ENCODE results near the gene TRPM3.

TRPM3 gene

GRCh38 chr9:70554881-70555280 lies 566.5 kb downstream of the TRPM3 start:
- no peak for DNase-seq (ENCODE audit: low read depth, low spot score)

GRCh38 chr9:70553707-70554673 lies 567.4 kb downstream of the TRPM3 start:
- Histone ChIP-seq H3K4me3 (ENCODE audit: insufficient read length, low read depth) (no peak overlapping the region), H3K9ac (ENCODE audit: insufficient read length, low read depth) (no peak overlapping the region), H3K27me3 (ENCODE audit: insufficient read depth, insufficient read length) (no peaks in the 10 kb centered on the region), H3K4me1 (ENCODE audit: insufficient read depth, insufficient read length) (peaks cover 6% of the 10 kb centered on the region), H3K36me3 (ENCODE audit: insufficient read depth, insufficient read length, low read length) (no peaks in the 10 kb centered on the region), H3K9me3 (ENCODE audit: insufficient read depth, low read length) (no peaks in the 10 kb centered on the region)
- peak; percentile 71 for DNase-seq (ENCODE audit: low read depth, low spot score)
- no peak for TF ChIP-seq ZNF274 (IDR thresholded peaks at IDR 0.05; ENCODE audit: low read depth, low read length)
- TF ChIP-seq SUZ12 (IDR thresholded peaks at IDR 0.05; ENCODE audit: extremely low read depth, insufficient read depth, insufficient read length) = no peak
- no peak for TF ChIP-seq YY1 (IDR thresholded peaks at IDR 0.05; ENCODE audit: insufficient read depth, insufficient read length)

More at GRCh38 chr9:70554881-70555280, 566.5 kb downstream of the TRPM3 start:
- Histone ChIP-seq H3K4me3 (ENCODE audit: insufficient read length, low read depth) (no peak overlapping the region), H3K27me3 (ENCODE audit: insufficient read depth, insufficient read length) (no peaks in the 10 kb centered on the region), H3K36me3 (ENCODE audit: insufficient read depth, insufficient read length, low read length) (no peaks in the 10 kb centered on the region), H3K4me1 (ENCODE audit: insufficient read depth, insufficient read length) (peaks cover 6% of the 10 kb centered on the region), H3K9me3 (ENCODE audit: insufficient read depth, low read length) (no peaks in the 10 kb centered on the region), H3K9ac (ENCODE audit: insufficient read length, low read depth) (no peak overlapping the region)
- TF ChIP-seq ZNF274 (IDR thresholded peaks at IDR 0.05; ENCODE audit: low read depth, low read length) = no peak
- TF ChIP-seq SUZ12 (IDR thresholded peaks at IDR 0.05; ENCODE audit: extremely low read depth, insufficient read depth, insufficient read length) = no peak
- no peak for TF ChIP-seq YY1 (IDR thresholded peaks at IDR 0.05; ENCODE audit: insufficient read depth, insufficient read length)

- H3K9me3 ChIP-seq (ENCODE audit: insufficient read depth, low read length) = no peaks in the 10 kb centered on the region
- H3K27me3 ChIP-seq (ENCODE audit: insufficient read depth, insufficient read length) = no peaks in the 10 kb centered on the region
- no peak overlapping the region for H3K9ac ChIP-seq (ENCODE audit: insufficient read length, low read depth)
- no peak overlapping the region for H3K4me3 ChIP-seq (ENCODE audit: insufficient read length, low read depth)
- no peak for TF ChIP-seq ZNF274 (IDR thresholded peaks at IDR 0.05; ENCODE audit: low read depth, low read length)
- TF ChIP-seq YY1 (IDR thresholded peaks at IDR 0.05; ENCODE audit: insufficient read depth, insufficient read length) = no peak
- no peak for TF ChIP-seq SUZ12 (IDR thresholded peaks at IDR 0.05; ENCODE audit: extremely low read depth, insufficient read depth, insufficient read length)
- H3K36me3 ChIP-seq (ENCODE audit: insufficient read depth, insufficient read length, low read length) = no peaks in the 10 kb centered on the region
- no peak for DNase-seq (ENCODE audit: low read depth, low spot score)
- H3K4me1 ChIP-seq (ENCODE audit: insufficient read depth, insufficient read length) = peaks cover 6% of the 10 kb centered on the region
Measured at GRCh38 chr9:70552561-70552960, 568.9 kb downstream of the TRPM3 start.

- no peak for TF ChIP-seq YY1 (IDR thresholded peaks at IDR 0.05; ENCODE audit: insufficient read depth, insufficient read length)
- no peak for TF ChIP-seq SUZ12 (IDR thresholded peaks at IDR 0.05; ENCODE audit: extremely low read depth, insufficient read depth, insufficient read length)
- TF ChIP-seq ZNF274 (IDR thresholded peaks at IDR 0.05; ENCODE audit: low read depth, low read length) = no peak
- no peaks in the 10 kb centered on the region for H3K9me3 ChIP-seq (ENCODE audit: insufficient read depth, low read length)
Measured at GRCh38 chr9:70551801-70552200, 569.6 kb downstream of the TRPM3 start.

GRCh38 chr9:70551396-70551795 lies 570.0 kb downstream of the TRPM3 start:
- Histone ChIP-seq H3K9me3 (ENCODE audit: insufficient read depth, low read length) (no peaks in the 10 kb centered on the region), H3K27me3 (ENCODE audit: insufficient read depth, insufficient read length) (no peaks in the 10 kb centered on the region), H3K36me3 (ENCODE audit: insufficient read depth, insufficient read length, low read length) (no peaks in the 10 kb centered on the region), H3K9ac (ENCODE audit: insufficient read length, low read depth) (no peak overlapping the region), H3K4me3 (ENCODE audit: insufficient read length, low read depth) (no peak overlapping the region), H3K4me1 (ENCODE audit: insufficient read depth, insufficient read length) (peaks cover 6% of the 10 kb centered on the region)
- no peak for DNase-seq (ENCODE audit: low read depth, low spot score)
- TF ChIP-seq SUZ12 (IDR thresholded peaks at IDR 0.05; ENCODE audit: extremely low read depth, insufficient read depth, insufficient read length) = no peak
- no peak for TF ChIP-seq ZNF274 (IDR thresholded peaks at IDR 0.05; ENCODE audit: low read depth, low read length)
- no peak for TF ChIP-seq YY1 (IDR thresholded peaks at IDR 0.05; ENCODE audit: insufficient read depth, insufficient read length)

More at GRCh38 chr9:70551801-70552200, 569.6 kb downstream of the TRPM3 start:
- DNase-seq (ENCODE audit: low read depth, low spot score) = no peak
- H3K9ac ChIP-seq (ENCODE audit: insufficient read length, low read depth) = no peak overlapping the region
- peaks cover 6% of the 10 kb centered on the region for H3K4me1 ChIP-seq (ENCODE audit: insufficient read depth, insufficient read length)
- H3K4me3 ChIP-seq (ENCODE audit: insufficient read length, low read depth) = no peak overlapping the region
- H3K36me3 ChIP-seq (ENCODE audit: insufficient read depth, insufficient read length, low read length) = no peaks in the 10 kb centered on the region
- no peaks in the 10 kb centered on the region for H3K27me3 ChIP-seq (ENCODE audit: insufficient read depth, insufficient read length)

- Histone ChIP-seq H3K9me3 (ENCODE audit: insufficient read depth, low read length) (no peaks in the 10 kb centered on the region), H3K27me3 (ENCODE audit: insufficient read depth, insufficient read length) (no peaks in the 10 kb centered on the region), H3K4me3 (ENCODE audit: insufficient read length, low read depth) (no peak overlapping the region), H3K36me3 (ENCODE audit: insufficient read depth, insufficient read length, low read length) (no peaks in the 10 kb centered on the region), H3K4me1 (ENCODE audit: insufficient read depth, insufficient read length) (peaks cover 6% of the 10 kb centered on the region), H3K9ac (ENCODE audit: insufficient read length, low read depth) (no peak overlapping the region)
- no peak for DNase-seq (ENCODE audit: low read depth, low spot score)
- TF ChIP-seq YY1 (IDR thresholded peaks at IDR 0.05; ENCODE audit: insufficient read depth, insufficient read length) (no peak), ZNF274 (IDR thresholded peaks at IDR 0.05; ENCODE audit: low read depth, low read length) (no peak), SUZ12 (IDR thresholded peaks at IDR 0.05; ENCODE audit: extremely low read depth, insufficient read depth, insufficient read length) (no peak)
Measured at GRCh38 chr9:70549926-70550325, 571.5 kb downstream of the TRPM3 start.

GRCh38 chr9:70542311-70542931 lies 579.0 kb downstream of the TRPM3 start:
- Histone ChIP-seq H3K36me3 (ENCODE audit: insufficient read depth, insufficient read length, low read length) (no peaks in the 10 kb centered on the region), H3K9ac (ENCODE audit: insufficient read length, low read depth) (no peak overlapping the region), H3K9me3 (ENCODE audit: insufficient read depth, low read length) (no peaks in the 10 kb centered on the region), H3K27me3 (ENCODE audit: insufficient read depth, insufficient read length) (no peaks in the 10 kb centered on the region), H3K4me1 (ENCODE audit: insufficient read depth, insufficient read length) (no peaks in the 10 kb centered on the region), H3K4me3 (ENCODE audit: insufficient read length, low read depth) (no peak overlapping the region)
- TF ChIP-seq YY1 (IDR thresholded peaks at IDR 0.05; ENCODE audit: insufficient read depth, insufficient read length) (no peak), SUZ12 (IDR thresholded peaks at IDR 0.05; ENCODE audit: extremely low read depth, insufficient read depth, insufficient read length) (no peak), ZNF274 (IDR thresholded peaks at IDR 0.05; ENCODE audit: low read depth, low read length) (no peak)
- DNase-seq (ENCODE audit: low read depth, low spot score) = no peak

Data from NT2/D1 (cell line).